DND-41 (cell line): Measurements from ENCODE around the gene POFUT2.
A peak's percentile ranks its signal among the peaks of the same experiment; 100 is the strongest.

Experiments
- ATAC-seq: fragments of 200-7000 bp; cut with Tn5 transposase; 3 replicates; pipeline ENCODE4 v1.9.1; 2021; ENCODE audit warnings: low read depth; ENCODE audit not compliant: insufficient read depth
- DNase-seq: peaks from one replicate; pipeline ENCODE4 v3.0.0-alpha.2; 2020
- H2AFZ ChIP-seq: 2 replicates; pipeline ENCODE4 v1.6.0; 2012; ENCODE audit warnings: low read depth, low read length
- H3K27ac ChIP-seq: 2 replicates; pipeline ENCODE4 v1.5.1; 2012; ENCODE audit warnings: low read length, inconsistent platforms
- H3K27me3 ChIP-seq: fragments of 200-600 bp; sonication (generic); 2 replicates; pipeline ENCODE4 v1.6.0; 2012; ENCODE audit warnings: low read length, mild to moderate bottlenecking, inconsistent platforms; ENCODE audit not compliant: insufficient read depth, poor library complexity
- H3K36me3 ChIP-seq: 2 replicates; pipeline ENCODE4 v1.5.1; 2012; ENCODE audit warnings: low read length, inconsistent platforms; ENCODE audit not compliant: insufficient read depth
- H3K4me1 ChIP-seq: 2 replicates; pipeline ENCODE4 v1.5.1; 2012; ENCODE audit warnings: mild to moderate bottlenecking, low read length; ENCODE audit not compliant: insufficient read depth
- H3K4me2 ChIP-seq: 2 replicates; pipeline ENCODE4 v1.6.0; 2012; ENCODE audit warnings: mild to moderate bottlenecking, moderate library complexity, low read length, inconsistent platforms; ENCODE audit not compliant: insufficient read depth
- H3K4me3 ChIP-seq, 2 experiments: fragments of 200-600 bp in 1 of 2; shearing (Covaris generic) in 1 of 2; 2 replicates each; pipeline ENCODE4 v1.5.1; 2012 to 2016; ENCODE audit warnings: inconsistent platforms in 2 of 2, low read length in 2 of 2, mild to moderate bottlenecking in 2 of 2, low read depth in 1 of 2, moderate library complexity in 1 of 2
- H3K79me2 ChIP-seq: 2 replicates; pipeline ENCODE4 v1.6.0; 2012; ENCODE audit warnings: low read length, inconsistent platforms; ENCODE audit not compliant: insufficient read depth
- H3K9ac ChIP-seq: 2 replicates; pipeline ENCODE4 v1.6.0; 2012; ENCODE audit warnings: low read depth, mild to moderate bottlenecking, inconsistent platforms, low read length, moderate library complexity
- H3K9me3 ChIP-seq: 2 replicates; pipeline ENCODE4 v1.5.1; 2012; ENCODE audit warnings: low read length, moderate library complexity, mild to moderate bottlenecking, inconsistent platforms; ENCODE audit not compliant: insufficient read depth, severe bottlenecking
- H4K20me1 ChIP-seq: 2 replicates; pipeline ENCODE4 v1.6.0; 2012; ENCODE audit warnings: low read length; ENCODE audit not compliant: insufficient read depth
- EZH2 ChIP-seq: IDR thresholded peaks from 3 replicates; pipeline ENCODE4 v1.6.1; 2012; ENCODE audit warnings: borderline replicate concordance, low read depth, mild to moderate bottlenecking, moderate library complexity, low read length, inconsistent platforms; ENCODE audit not compliant: severe bottlenecking
- TF ChIP-seq, protein P1 (sequence below): IDR thresholded peaks from 2 replicates; pipeline ENCODE4 v1.5.1; 2012; ENCODE audit warnings: borderline replicate concordance, low read length, moderate library complexity, mild to moderate bottlenecking; ENCODE audit not compliant: poor library complexity, severe bottlenecking; ENCODE audit errors: extremely low read depth

The POFUT2 gene

GRCh38 chr21:45289655-45290515 is 2.2 kb upstream of the POFUT2 start:
- H3K27me3 ChIP-seq = no peaks in the 10 kb centered on the region
- no peak for ATAC-seq
- H3K4me1 ChIP-seq = peaks cover 14% of the 10 kb centered on the region
- no peak overlapping the region for H3K27ac ChIP-seq
- no peak overlapping the region for H3K9ac ChIP-seq
- no peak overlapping the region for H3K4me3 ChIP-seq
- no peak overlapping the region for H2AFZ ChIP-seq
- H3K79me2 ChIP-seq = peaks cover 14% of the 10 kb centered on the region
- H3K36me3 ChIP-seq = peaks cover 12% of the 10 kb centered on the region
- H3K9me3 ChIP-seq = no peaks in the 10 kb centered on the region
- TF ChIP-seq EZH2 = no peak
- TF ChIP-seq, protein P1, sequence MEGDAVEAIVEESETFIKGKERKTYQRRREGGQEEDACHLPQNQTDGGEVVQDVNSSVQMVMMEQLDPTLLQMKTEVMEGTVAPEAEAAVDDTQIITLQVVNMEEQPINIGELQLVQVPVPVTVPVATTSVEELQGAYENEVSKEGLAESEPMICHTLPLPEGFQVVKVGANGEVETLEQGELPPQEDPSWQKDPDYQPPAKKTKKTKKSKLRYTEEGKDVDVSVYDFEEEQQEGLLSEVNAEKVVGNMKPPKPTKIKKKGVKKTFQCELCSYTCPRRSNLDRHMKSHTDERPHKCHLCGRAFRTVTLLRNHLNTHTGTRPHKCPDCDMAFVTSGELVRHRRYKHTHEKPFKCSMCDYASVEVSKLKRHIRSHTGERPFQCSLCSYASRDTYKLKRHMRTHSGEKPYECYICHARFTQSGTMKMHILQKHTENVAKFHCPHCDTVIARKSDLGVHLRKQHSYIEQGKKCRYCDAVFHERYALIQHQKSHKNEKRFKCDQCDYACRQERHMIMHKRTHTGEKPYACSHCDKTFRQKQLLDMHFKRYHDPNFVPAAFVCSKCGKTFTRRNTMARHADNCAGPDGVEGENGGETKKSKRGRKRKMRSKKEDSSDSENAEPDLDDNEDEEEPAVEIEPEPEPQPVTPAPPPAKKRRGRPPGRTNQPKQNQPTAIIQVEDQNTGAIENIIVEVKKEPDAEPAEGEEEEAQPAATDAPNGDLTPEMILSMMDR = no peak
- H3K4me2 ChIP-seq = no peak overlapping the region
- DNase-seq = no peak
- peaks cover 9% of the 10 kb centered on the region; the same call in 1 of the 2 replicates for H4K20me1 ChIP-seq

- Histone ChIP-seq H3K27me3 (no peaks in the 10 kb centered on the region), H2AFZ (no peak overlapping the region), H3K9me3 (no peaks in the 10 kb centered on the region), H3K79me2 (peaks cover 14% of the 10 kb centered on the region), H3K4me1 (peaks cover 14% of the 10 kb centered on the region), H3K36me3 (peaks cover 19% of the 10 kb centered on the region), H3K4me2 (no peak overlapping the region), H3K9ac (no peak overlapping the region), H4K20me1 (peaks cover 9% of the 10 kb centered on the region; the same call in 1 of the 2 replicates), H3K27ac (no peak overlapping the region), H3K4me3 (no peak overlapping the region)
- no peak for TF ChIP-seq EZH2
- TF ChIP-seq, protein P1 = no peak
- DNase-seq (no peak), ATAC-seq (no peak)
These were observed 1.4 kb upstream of the POFUT2 start for GRCh38 chr21:45289134-45289533.

GRCh38 chr21:45288441-45288841 is 746 bp upstream of the POFUT2 start:
- Histone ChIP-seq H3K9me3 (no peaks in the 10 kb centered on the region), H3K4me1 (peaks cover 14% of the 10 kb centered on the region), H2AFZ (peak overlapping the region; percentile 52; the same call in 1 of the 2 replicates), H3K27me3 (no peaks in the 10 kb centered on the region), H3K27ac (no peak overlapping the region), H3K79me2 (peaks cover 14% of the 10 kb centered on the region), H3K36me3 (peaks cover 26% of the 10 kb centered on the region), H4K20me1 (peaks cover 13% of the 10 kb centered on the region; the same call in 1 of the 2 replicates), H3K9ac (peak overlapping the region; percentile 67), H3K4me2 (peak overlapping the region; percentile 78), H3K4me3 (peak overlapping the region; percentile 93 to 95; a peak in 3 of 4 replicates)
- DNase-seq (no peak), ATAC-seq (peak; percentile 4; the same call in 1 of the 3 replicates)
- TF ChIP-seq, protein P1 = no peak
- TF ChIP-seq EZH2 = no peak
